Suprapubic skin (tissue), 4 donors: ENCODE data around the gene CYB5R2. TPM values are rescaled to one million over a fixed set of nuclear protein-coding genes. Genes with fewer than 3 reads are reported as not detected.

ENCODE experiments used
- DNase-seq, 2 donors: peaks; one replicate each; pipeline ENCODE4 v3.0.0-alpha.2; 2019; ENCODE audit warnings: low spot score in 2 of 2
- H3K27ac ChIP-seq: fragments of 200-600 bp; sonication (generic); one replicate; pipeline ENCODE4 v1.5.1; 2019
- H3K27me3 ChIP-seq: fragments of 200-600 bp; sonication (generic); one replicate; pipeline ENCODE4 v1.5.1; 2019
- H3K36me3 ChIP-seq: fragments of 200-600 bp; sonication (generic); one replicate; pipeline ENCODE4 v1.5.1; 2019
- H3K4me1 ChIP-seq: fragments of 200-600 bp; sonication (generic); one replicate; pipeline ENCODE4 v1.5.1; 2019
- H3K4me3 ChIP-seq: fragments of 200-600 bp; sonication (generic); one replicate; pipeline ENCODE4 v1.5.1; 2019; ENCODE audit warnings: mild to moderate bottlenecking
- H3K9me3 ChIP-seq: fragments of 200-600 bp; sonication (generic); one replicate; pipeline ENCODE4 v1.5.1; 2019
- EP300 ChIP-seq: sonication (generic); formaldehyde crosslinking; IDR thresholded peaks from one replicate; pipeline ENCODE4 v1.6.1; 2017; ENCODE audit warnings: antibody characterized with exemption
- POLR2A ChIP-seq, 2 donors: fragments of 450-650 bp; IDR thresholded peaks; one replicate each; pipeline ENCODE4 v1.6.1; 2017; ENCODE audit warnings: antibody characterized with exemption in 2 of 2, mild to moderate bottlenecking in 2 of 2, moderate library complexity in 2 of 2
- POLR2AphosphoS5 ChIP-seq, 3 donors: sonication (generic); formaldehyde crosslinking; IDR thresholded peaks; one replicate each; pipeline ENCODE4 v1.6.1; 2017; ENCODE audit warnings: antibody characterized with exemption in 3 of 3
- WGBS: methylation state at CpG from one replicate; pipeline ENCODE4 v1.1.5; 2018; 5-methylcytosine and 5-hydroxymethylcytosine counted together
- total RNA-seq, 4 donors: library from RNA; depleted of rRNA; stranded (reverse); fragments of >200 nt; gene quantifications; one replicate each; pipeline ENCODE4 v1.1.0, GENCODE V29; 2016
- TF ChIP-seq, protein P1 (sequence below), 2 donors: fragments of 200-600 bp in 1 of 2; fragments of 450-650 bp in 1 of 2; sonication (generic) in 1 of 2; IDR thresholded peaks; one replicate each; pipeline ENCODE4 v1.5.1; 2016 to 2019; ENCODE audit warnings: antibody characterized with exemption in 2 of 2, mild to moderate bottlenecking in 1 of 2, moderate library complexity in 1 of 2

CYB5R2 gene
- total RNA-seq, 4 donors from 2014 or later, result 30.7 to 78.4 (median 53.9) TPM

DNA sequence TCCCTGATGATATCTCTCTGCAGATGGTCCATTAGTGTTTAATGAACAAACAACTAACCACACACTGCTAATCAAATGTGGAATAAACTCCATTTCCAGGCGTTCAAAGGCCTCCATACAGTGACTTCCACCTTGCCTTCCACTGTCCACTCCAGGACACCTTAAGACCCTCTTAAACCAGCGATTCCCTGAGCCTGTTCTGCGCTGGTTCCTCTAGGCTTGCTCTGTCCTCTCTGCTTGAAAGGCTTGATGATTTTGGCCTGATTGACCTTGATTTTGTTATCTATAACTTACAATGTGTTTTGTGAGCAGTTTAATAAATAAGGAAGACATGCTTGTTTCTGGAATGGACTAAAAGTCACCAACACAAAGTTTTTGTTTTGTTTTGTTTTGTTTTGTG, 20.9 kb upstream of the CYB5R2 start:
- TF ChIP-seq, protein P1, sequence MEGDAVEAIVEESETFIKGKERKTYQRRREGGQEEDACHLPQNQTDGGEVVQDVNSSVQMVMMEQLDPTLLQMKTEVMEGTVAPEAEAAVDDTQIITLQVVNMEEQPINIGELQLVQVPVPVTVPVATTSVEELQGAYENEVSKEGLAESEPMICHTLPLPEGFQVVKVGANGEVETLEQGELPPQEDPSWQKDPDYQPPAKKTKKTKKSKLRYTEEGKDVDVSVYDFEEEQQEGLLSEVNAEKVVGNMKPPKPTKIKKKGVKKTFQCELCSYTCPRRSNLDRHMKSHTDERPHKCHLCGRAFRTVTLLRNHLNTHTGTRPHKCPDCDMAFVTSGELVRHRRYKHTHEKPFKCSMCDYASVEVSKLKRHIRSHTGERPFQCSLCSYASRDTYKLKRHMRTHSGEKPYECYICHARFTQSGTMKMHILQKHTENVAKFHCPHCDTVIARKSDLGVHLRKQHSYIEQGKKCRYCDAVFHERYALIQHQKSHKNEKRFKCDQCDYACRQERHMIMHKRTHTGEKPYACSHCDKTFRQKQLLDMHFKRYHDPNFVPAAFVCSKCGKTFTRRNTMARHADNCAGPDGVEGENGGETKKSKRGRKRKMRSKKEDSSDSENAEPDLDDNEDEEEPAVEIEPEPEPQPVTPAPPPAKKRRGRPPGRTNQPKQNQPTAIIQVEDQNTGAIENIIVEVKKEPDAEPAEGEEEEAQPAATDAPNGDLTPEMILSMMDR (IDR thresholded peaks at IDR 0.05), result no peak
- TF ChIP-seq POLR2AphosphoS5 (IDR thresholded peaks at IDR 0.05) (no peak), POLR2A (IDR thresholded peaks at IDR 0.05) (no peak), EP300 (no peak)
- no peak overlapping the region for H3K27ac ChIP-seq
- peaks cover 3% of the 10 kb centered on the region for H3K4me1 ChIP-seq
- H3K27me3 ChIP-seq, result peaks cover 8% of the 10 kb centered on the region
- WGBS, result 85% methylated on average over 3 of the region's 3 CpGs
- H3K36me3 ChIP-seq, result no peaks in the 10 kb centered on the region
- DNase-seq, result no peak
- H3K4me3 ChIP-seq, result no peak overlapping the region
- no peaks in the 10 kb centered on the region for H3K9me3 ChIP-seq

DNA sequence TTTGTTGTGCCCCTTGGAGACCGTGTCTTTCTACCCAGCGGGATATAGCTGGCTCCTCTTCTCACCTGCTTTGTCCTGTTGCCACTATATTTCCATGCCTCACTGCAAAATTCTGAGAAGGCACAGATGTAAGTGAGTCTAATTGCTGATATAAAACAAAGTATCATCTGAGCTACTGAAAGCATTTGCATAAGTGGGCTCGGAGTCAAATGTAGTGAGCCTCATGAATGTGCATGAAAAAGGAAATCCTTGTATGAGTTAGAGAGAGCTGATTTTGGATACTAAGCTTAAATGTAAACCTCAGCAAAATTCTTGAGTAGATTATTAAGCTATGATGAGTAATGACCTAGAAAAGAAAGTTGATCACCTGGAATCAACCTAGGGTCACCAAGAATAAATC, 19.1 kb upstream of the CYB5R2 start:
- peaks cover 8% of the 10 kb centered on the region for H3K27me3 ChIP-seq
- TF ChIP-seq POLR2AphosphoS5 (IDR thresholded peaks at IDR 0.05), result no peak
- TF ChIP-seq, protein P1 (IDR thresholded peaks at IDR 0.05), result no peak
- no peak for TF ChIP-seq POLR2A (IDR thresholded peaks at IDR 0.05)
- no peak for TF ChIP-seq EP300
- peaks cover 3% of the 10 kb centered on the region for H3K4me1 ChIP-seq
- no peak for DNase-seq
- H3K9me3 ChIP-seq, result no peaks in the 10 kb centered on the region
- H3K36me3 ChIP-seq, result no peaks in the 10 kb centered on the region
- no peak overlapping the region for H3K27ac ChIP-seq
- 75% methylated on average over 3 of the region's 3 CpGs for WGBS
- H3K4me3 ChIP-seq, result no peak overlapping the region

DNA sequence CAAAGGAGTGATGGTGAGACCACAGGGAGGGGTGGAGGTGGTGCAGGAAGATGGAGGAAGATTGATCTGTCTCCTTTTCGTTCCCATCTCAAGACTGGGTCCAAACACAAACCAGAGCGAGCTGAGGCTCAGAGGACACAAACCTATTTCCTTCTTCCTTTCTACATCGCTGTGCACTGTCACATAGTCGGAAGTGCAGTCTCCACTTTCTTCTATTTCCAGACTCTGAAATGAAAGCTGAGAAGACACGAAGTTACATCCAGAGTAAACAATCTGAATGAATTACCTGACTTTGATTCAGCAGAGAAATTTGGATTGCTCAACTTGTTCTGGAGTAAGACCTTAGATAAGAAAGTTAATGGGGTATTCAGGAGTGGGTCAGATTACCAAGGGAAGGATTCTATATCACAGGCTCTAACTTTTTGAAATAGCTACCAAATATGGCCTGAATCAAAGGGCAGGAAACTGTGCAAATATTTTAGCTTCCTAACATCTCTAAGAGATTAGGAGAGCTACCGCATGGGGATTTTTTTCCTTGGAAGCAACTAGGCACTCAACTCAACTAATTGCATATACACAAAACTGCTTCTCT, 18.6 kb upstream of the CYB5R2 start:
- no peak for DNase-seq
- peaks cover 3% of the 10 kb centered on the region for H3K4me1 ChIP-seq
- no peak overlapping the region for H3K27ac ChIP-seq
- 80% methylated on average over 6 of the region's 6 CpGs for WGBS
- no peak overlapping the region for H3K4me3 ChIP-seq
- H3K9me3 ChIP-seq, result no peaks in the 10 kb centered on the region
- no peaks in the 10 kb centered on the region for H3K36me3 ChIP-seq
- peaks cover 8% of the 10 kb centered on the region for H3K27me3 ChIP-seq
- TF ChIP-seq EP300 (no peak), POLR2A (IDR thresholded peaks at IDR 0.05) (no peak), POLR2AphosphoS5 (IDR thresholded peaks at IDR 0.05) (no peak)
- TF ChIP-seq, protein P1 (IDR thresholded peaks at IDR 0.05), result no peak

DNA sequence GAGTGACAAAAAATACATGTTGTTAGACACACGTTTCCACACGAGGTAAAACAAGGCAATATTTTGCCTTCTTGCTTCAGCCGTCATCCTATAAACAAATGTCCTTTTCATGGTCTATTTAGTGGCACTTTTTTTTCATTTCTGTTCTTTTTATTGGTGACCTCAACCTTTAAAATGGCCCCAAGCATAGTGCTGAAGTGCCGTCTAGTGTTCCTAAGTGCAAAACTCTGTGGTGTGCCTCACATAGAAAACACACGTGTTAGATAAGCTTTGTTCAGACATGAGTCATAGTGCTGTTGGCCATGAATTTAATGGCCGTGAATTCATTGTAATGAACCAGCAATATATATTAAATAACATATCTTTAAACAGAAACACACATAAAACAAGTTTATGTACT, 17.3 kb upstream of the CYB5R2 start:
- no peaks in the 10 kb centered on the region for H3K36me3 ChIP-seq
- DNase-seq, result no peak
- H3K9me3 ChIP-seq, result no peaks in the 10 kb centered on the region
- peaks cover 8% of the 10 kb centered on the region for H3K27me3 ChIP-seq
- no peak overlapping the region for H3K4me3 ChIP-seq
- H3K27ac ChIP-seq, result no peak overlapping the region
- TF ChIP-seq POLR2A (IDR thresholded peaks at IDR 0.05) (no peak), EP300 (no peak), POLR2AphosphoS5 (IDR thresholded peaks at IDR 0.05) (no peak)
- TF ChIP-seq, protein P1 (IDR thresholded peaks at IDR 0.05), result no peak
- peaks cover 3% of the 10 kb centered on the region for H3K4me1 ChIP-seq
- WGBS, result 27% methylated on average over 6 of the region's 6 CpGs

DNA sequence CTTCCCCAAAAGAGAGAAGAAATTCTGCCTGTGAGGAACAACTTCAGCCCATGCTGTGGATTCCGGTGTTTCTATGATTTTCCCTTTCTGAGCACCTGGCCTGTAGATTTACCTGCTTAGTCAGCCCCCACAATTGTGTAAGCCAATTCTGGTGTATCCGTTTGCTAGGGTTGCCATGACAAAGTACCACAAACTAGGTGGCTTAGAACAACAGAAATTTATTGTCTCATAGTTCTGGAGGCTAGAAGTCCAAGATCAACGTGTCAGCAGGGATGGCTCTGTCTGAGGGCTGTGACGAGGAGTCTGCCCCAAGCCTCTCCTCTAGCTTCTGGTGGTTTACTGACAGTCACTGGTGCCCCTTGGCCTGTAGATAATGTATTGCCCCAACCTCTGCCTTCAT, 15.9 kb upstream of the CYB5R2 start:
- no peak overlapping the region for H3K4me3 ChIP-seq
- no peaks in the 10 kb centered on the region for H3K36me3 ChIP-seq
- WGBS, result 40% methylated on average over 4 of the region's 4 CpGs
- TF ChIP-seq POLR2AphosphoS5 (IDR thresholded peaks at IDR 0.05) (no peak), EP300 (no peak), POLR2A (IDR thresholded peaks at IDR 0.05) (no peak)
- TF ChIP-seq, protein P1 (IDR thresholded peaks at IDR 0.05), result no peak
- no peak for DNase-seq
- H3K27me3 ChIP-seq, result peaks cover 8% of the 10 kb centered on the region
- H3K27ac ChIP-seq, result no peak overlapping the region
- no peaks in the 10 kb centered on the region for H3K9me3 ChIP-seq
- H3K4me1 ChIP-seq, result peaks cover 1% of the 10 kb centered on the region
